K562 (cell line): ENCODE data around the gene RUVBL1. TPM values are rescaled to one million over a fixed set of nuclear protein-coding genes. Genes with fewer than 3 reads are reported as not detected.

Experiments
- CBFA2T2 ChIP-seq: fragments of 450-650 bp; conservative IDR thresholded peaks from 2 replicates; pipeline ENCODE4 v1.6.1; 2017; ENCODE audit warnings: mild to moderate bottlenecking
- ELF4 ChIP-seq: fragments of 450-650 bp; formaldehyde crosslinking; IDR thresholded peaks from 2 replicates; pipeline ENCODE4 v1.4.0; 2022; ENCODE audit warnings: missing genetic modification characterization
- GABPB2 ChIP-seq: fragments of 250-450 bp; sonication (Bioruptor Pico); conservative IDR thresholded peaks from 2 replicates; pipeline ENCODE4 v1.5.1; 2021; ENCODE audit warnings: mild to moderate bottlenecking
- HIVEP1 ChIP-seq: fragments of 250-450 bp; sonication (Bioruptor Pico); IDR thresholded peaks from 2 replicates; pipeline ENCODE4 v1.4.0; 2020; ENCODE audit warnings: mild to moderate bottlenecking
- KLF1 ChIP-seq: fragments of 450-650 bp; IDR thresholded peaks from 2 replicates; pipeline ENCODE4 v1.6.1; 2016; ENCODE audit warnings: missing genetic modification characterization, missing compliant biosample characterization
- KLF10 ChIP-seq: fragments of 250-450 bp; sonication (Bioruptor Pico); IDR thresholded peaks from 2 replicates; pipeline ENCODE4 v1.6.1; 2021; ENCODE audit warnings: matching md5 sums
- KLF13 ChIP-seq: fragments of 450-650 bp; IDR thresholded peaks from 2 replicates; pipeline ENCODE4 v1.6.1; 2016; ENCODE audit warnings: missing genetic modification characterization, low read depth, mild to moderate bottlenecking, missing compliant biosample characterization, moderate library complexity, borderline replicate concordance
- NUFIP1 ChIP-seq: fragments of 450-650 bp; IDR thresholded peaks from 2 replicates; pipeline ENCODE4 v1.6.1; 2018; ENCODE audit not compliant: partially characterized antibody
- PHB2 ChIP-seq: fragments of 450-650 bp; IDR thresholded peaks from 2 replicates; pipeline ENCODE4 v1.6.1; 2017; ENCODE audit warnings: low read depth
- RAD51 ChIP-seq: fragments of 450-650 bp; IDR thresholded peaks from 2 replicates; pipeline ENCODE4 v1.7.1; 2016; ENCODE audit warnings: low read depth, mild to moderate bottlenecking, borderline replicate concordance
- RBM39 ChIP-seq: fragments of 200-400 bp; formaldehyde crosslinking; optimal IDR thresholded peaks from 2 replicates; pipeline ENCODE3; 2018; ENCODE audit warnings: low read depth, low read length
- RUNX1 ChIP-seq: sonication (generic); IDR thresholded peaks from 2 replicates; pipeline ENCODE4 v1.6.1; 2016; ENCODE audit warnings: antibody characterized with exemption, low read depth
- SPI1 ChIP-seq: IDR thresholded peaks from 2 replicates; pipeline ENCODE4 v1.6.1; 2011; ENCODE audit warnings: low read depth, low read length, control low read depth, borderline replicate concordance
- SRSF3 ChIP-seq: fragments of 200-400 bp; formaldehyde crosslinking; IDR thresholded peaks from 2 replicates; pipeline ENCODE4 v1.6.1; 2016; ENCODE audit warnings: mild to moderate bottlenecking, low read length, moderate library complexity; ENCODE audit not compliant: insufficient read depth
- TBL1XR1 ChIP-seq, 2 experiments: IDR thresholded peaks; 2 replicates each; pipeline ENCODE4 v1.6.1; 2012; ENCODE audit warnings: improper control_type of control experiment in 2 of 2, low read length in 2 of 2, mild to moderate bottlenecking in 1 of 2
- ZNF143 ChIP-seq: sonication (generic); formaldehyde crosslinking; IDR thresholded peaks from 2 replicates; pipeline ENCODE4 v1.9.0; 2022; ENCODE audit warnings: mild to moderate bottlenecking, missing genetic modification reagents
- ZNF146 ChIP-seq: IDR thresholded peaks from one replicate; pipeline ENCODE4 v1.6.1; 2018; ENCODE audit warnings: missing compliant biosample characterization; ENCODE audit not compliant: unreplicated experiment
- ZNF282 ChIP-seq: sonication (generic); formaldehyde crosslinking; IDR thresholded peaks from 2 replicates; pipeline ENCODE4 v1.8.1; 2023; ENCODE audit warnings: missing genetic modification reagents
- polyA plus RNA-seq, 8 experiments: library from polyadenylated mRNA; depleted of rRNA in 4 of 8; stranded (reverse) in 5 of 8; unstranded in 3 of 8; fragments of >200 nt; fragmentation: Nextera tagmentation in 2 of 8; fragmentation: Illumina TruSeq in 1 of 8; extraction: Ambion mirVana in 2 of 8; extraction: Trizol in 1 of 8; gene quantifications; 2 replicates each; pipeline versions ENCODE4 v1.2.1 to v1.2.3, GENCODE V29; 2011 to 2014; ENCODE audit warnings: inconsistent platforms in 1 of 8, missing spikeins in 1 of 8
- total RNA-seq, 7 experiments: library from RNA; depleted of rRNA in 6 of 7; stranded (reverse); fragments of >200 nt in 6 of 7; fragmentation: Illumina TruSeq in 2 of 7; extraction: Trizol in 2 of 7; gene quantifications; 2 replicates each; pipeline versions ENCODE4 v1.2.1 to v1.2.3, GENCODE V29; 2011 to 2021; ENCODE audit warnings: low replicate concordance in 1 of 7
- TF ChIP-seq, protein P1 (sequence below), 2 experiments: fragments of 450-650 bp in 1 of 2; sonication (generic) in 1 of 2; formaldehyde crosslinking in 1 of 2; IDR thresholded peaks in 1 of 2; conservative IDR thresholded peaks in 1 of 2; 2 replicates each; pipeline versions ENCODE4 v1.6.1 to v1.8.1; 2016 to 2023; ENCODE audit warnings: mild to moderate bottlenecking in 2 of 2, moderate library complexity in 2 of 2, inconsistent platforms in 1 of 2, missing genetic modification reagents in 1 of 2
- TF ChIP-seq, protein P2 (sequence below): fragments of 450-650 bp; IDR thresholded peaks from 2 replicates; pipeline ENCODE4 v1.6.1; 2016
- TF ChIP-seq, protein P3 (sequence below): fragments of 250-450 bp; sonication (Bioruptor Pico); IDR thresholded peaks from 2 replicates; pipeline ENCODE4 v1.4.0; 2020; ENCODE audit warnings: mild to moderate bottlenecking, moderate library complexity

Gene RUVBL1
- total and polyA plus RNA-seq, 9 of the 15 experiments (the other 6 are each of a cell fraction or from before 2014, with no cell fraction given), result 20.7 to 147 (median 113) TPM

DNA sequence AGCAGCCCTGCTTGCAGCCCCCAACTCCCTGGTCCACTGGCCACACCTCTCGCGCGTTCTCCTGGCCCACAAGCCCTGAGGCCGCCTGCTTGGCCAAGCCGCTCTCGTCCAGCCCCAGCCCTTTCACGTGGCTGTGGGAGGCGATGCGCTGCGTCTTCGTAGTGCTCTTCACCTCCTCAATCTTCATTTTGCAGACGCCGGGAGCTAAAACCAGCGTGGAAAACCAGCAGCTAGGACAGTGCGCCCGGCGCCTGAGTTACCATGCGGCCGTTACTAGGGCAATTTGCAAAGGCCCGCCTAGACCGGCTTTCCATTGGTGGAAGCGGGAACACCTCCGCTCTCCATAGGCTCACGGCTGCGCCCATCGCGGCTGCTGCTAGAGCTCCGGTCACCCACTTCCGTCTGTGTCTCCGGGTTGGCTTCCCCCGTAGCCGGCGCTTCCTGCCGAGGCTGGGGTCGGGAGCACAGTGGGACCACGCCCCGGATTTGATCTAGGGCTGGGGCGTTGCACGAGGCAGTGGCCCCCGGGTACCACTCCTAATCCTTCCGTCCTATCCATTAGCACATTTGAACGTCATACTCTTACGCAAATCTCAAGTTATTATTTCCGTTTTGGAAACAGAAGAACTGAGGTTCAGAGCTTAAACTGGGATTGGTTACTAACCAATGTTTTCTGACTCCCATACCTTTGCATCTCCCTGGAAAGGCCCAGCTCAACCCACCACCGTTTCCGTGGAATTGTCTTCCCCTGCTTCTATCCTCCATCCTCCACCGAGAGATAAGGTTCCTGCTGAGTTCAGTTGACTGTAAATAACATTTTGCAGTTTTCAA, at the start of gene RUVBL1 (continued):
- peak; percentile 79; the same call in 1 of the 2 replicates for TF ChIP-seq KLF1
- TF ChIP-seq KLF10 (CRISPR knock-in tag), result no peak
- TF ChIP-seq ZNF282, result no peak
- no peak for TF ChIP-seq HIVEP1 (CRISPR knock-in tag)
- TF ChIP-seq, protein P1, sequence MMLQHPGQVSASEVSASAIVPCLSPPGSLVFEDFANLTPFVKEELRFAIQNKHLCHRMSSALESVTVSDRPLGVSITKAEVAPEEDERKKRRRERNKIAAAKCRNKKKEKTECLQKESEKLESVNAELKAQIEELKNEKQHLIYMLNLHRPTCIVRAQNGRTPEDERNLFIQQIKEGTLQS (IDR thresholded peaks at IDR 0.05), result peak; percentile 30; the same call in 1 of the 2 replicates
- TF ChIP-seq, protein P1 (CRISPR knock-in tag; conservative IDR thresholded peaks at IDR 0.05), result no peak
- TF ChIP-seq ZNF146 (CRISPR knock-in tag), result no peak
- no peak for TF ChIP-seq RBM39
- no peak for TF ChIP-seq GABPB2 (CRISPR knock-in tag)
- peak; percentile 57 for TF ChIP-seq NUFIP1
- no peak for TF ChIP-seq CBFA2T2
- TF ChIP-seq, protein P2, sequence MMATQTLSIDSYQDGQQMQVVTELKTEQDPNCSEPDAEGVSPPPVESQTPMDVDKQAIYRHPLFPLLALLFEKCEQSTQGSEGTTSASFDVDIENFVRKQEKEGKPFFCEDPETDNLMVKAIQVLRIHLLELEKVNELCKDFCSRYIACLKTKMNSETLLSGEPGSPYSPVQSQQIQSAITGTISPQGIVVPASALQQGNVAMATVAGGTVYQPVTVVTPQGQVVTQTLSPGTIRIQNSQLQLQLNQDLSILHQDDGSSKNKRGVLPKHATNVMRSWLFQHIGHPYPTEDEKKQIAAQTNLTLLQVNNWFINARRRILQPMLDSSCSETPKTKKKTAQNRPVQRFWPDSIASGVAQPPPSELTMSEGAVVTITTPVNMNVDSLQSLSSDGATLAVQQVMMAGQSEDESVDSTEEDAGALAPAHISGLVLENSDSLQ, result peak; percentile 99
- no peak for TF ChIP-seq TBL1XR1 (IDR thresholded peaks at IDR 0.05; ENCODE audit: low read length in 2 of 2)
- TF ChIP-seq KLF13 (tag), result peak; percentile 62; the same call in 1 of the 2 replicates
- TF ChIP-seq RAD51, result no peak
- TF ChIP-seq ELF4 (CRISPR knock-in tag), result no peak
- TF ChIP-seq RUNX1, result no peak
- TF ChIP-seq SPI1, result no peak
- TF ChIP-seq ZNF143, result no peak; the same call in 1 of the 2 replicates
- TF ChIP-seq PHB2, result no peak
- TF ChIP-seq, protein P3, sequence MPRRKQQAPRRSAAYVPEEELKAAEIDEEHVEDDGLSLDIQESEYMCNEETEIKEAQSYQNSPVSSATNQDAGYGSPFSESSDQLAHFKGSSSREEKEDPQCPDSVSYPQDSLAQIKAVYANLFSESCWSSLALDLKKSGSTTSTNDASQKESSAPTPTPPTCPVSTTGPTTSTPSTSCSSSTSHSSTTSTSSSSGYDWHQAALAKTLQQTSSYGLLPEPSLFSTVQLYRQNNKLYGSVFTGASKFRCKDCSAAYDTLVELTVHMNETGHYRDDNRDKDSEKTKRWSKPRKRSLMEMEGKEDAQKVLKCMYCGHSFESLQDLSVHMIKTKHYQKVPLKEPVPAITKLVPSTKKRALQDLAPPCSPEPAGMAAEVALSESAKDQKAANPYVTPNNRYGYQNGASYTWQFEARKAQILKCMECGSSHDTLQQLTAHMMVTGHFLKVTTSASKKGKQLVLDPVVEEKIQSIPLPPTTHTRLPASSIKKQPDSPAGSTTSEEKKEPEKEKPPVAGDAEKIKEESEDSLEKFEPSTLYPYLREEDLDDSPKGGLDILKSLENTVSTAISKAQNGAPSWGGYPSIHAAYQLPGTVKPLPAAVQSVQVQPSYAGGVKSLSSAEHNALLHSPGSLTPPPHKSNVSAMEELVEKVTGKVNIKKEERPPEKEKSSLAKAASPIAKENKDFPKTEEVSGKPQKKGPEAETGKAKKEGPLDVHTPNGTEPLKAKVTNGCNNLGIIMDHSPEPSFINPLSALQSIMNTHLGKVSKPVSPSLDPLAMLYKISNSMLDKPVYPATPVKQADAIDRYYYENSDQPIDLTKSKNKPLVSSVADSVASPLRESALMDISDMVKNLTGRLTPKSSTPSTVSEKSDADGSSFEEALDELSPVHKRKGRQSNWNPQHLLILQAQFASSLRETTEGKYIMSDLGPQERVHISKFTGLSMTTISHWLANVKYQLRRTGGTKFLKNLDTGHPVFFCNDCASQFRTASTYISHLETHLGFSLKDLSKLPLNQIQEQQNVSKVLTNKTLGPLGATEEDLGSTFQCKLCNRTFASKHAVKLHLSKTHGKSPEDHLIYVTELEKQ (CRISPR knock-in tag), result no peak
- TF ChIP-seq SRSF3, result no peak
